Measurements from ENCODE around the gene IL18. TPM values are rescaled to one million over a fixed set of nuclear protein-coding genes. Genes with fewer than 3 reads are reported as not detected.

Gene IL18
- total and polyA plus RNA-seq, 2 of the 8 experiments (the other 6 are each of a cell fraction or from before 2014, with no cell fraction given): 0.29 to 0.84 TPM

DNA sequence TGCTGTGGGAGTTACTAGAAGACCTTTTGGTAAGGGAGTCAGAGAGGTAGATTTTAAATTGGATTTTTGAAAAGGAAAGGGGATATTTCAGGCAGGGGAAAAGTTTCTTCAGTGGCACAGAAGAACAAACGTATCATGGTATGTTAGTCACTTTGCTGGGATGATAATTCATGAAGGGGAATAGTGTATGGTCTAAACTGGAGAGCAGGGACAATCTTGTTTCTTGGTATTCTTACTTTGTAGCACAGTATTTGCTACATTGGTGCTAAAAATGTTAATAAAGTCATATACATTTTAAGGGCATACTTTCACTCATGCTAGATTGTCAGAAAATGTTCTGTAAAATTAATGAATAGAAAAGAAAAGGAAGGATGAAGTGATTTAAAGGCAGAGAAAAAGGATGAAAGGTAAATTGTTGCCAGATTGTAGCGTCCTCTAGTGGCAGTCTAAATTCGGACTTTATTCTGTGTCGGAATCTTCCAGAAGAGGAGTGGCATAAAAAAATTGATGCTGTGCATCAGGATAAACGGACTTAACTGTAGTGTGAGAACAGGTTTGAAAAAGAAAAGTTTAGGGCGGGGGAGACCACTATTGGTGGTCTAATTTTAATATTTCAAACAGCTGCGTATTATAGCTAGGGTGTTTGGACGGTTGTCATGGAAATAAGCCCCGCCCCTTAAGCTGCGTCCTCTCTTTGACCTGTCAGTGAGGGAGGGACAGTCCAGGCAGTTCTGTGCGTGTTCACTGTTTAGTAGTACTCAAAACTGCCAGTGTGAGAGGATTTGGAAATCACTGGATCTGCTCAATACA, 11.1 kb upstream of the IL18 start, which contains the start of gene BCO2 (continued):
- TF ChIP-seq, protein P1, sequence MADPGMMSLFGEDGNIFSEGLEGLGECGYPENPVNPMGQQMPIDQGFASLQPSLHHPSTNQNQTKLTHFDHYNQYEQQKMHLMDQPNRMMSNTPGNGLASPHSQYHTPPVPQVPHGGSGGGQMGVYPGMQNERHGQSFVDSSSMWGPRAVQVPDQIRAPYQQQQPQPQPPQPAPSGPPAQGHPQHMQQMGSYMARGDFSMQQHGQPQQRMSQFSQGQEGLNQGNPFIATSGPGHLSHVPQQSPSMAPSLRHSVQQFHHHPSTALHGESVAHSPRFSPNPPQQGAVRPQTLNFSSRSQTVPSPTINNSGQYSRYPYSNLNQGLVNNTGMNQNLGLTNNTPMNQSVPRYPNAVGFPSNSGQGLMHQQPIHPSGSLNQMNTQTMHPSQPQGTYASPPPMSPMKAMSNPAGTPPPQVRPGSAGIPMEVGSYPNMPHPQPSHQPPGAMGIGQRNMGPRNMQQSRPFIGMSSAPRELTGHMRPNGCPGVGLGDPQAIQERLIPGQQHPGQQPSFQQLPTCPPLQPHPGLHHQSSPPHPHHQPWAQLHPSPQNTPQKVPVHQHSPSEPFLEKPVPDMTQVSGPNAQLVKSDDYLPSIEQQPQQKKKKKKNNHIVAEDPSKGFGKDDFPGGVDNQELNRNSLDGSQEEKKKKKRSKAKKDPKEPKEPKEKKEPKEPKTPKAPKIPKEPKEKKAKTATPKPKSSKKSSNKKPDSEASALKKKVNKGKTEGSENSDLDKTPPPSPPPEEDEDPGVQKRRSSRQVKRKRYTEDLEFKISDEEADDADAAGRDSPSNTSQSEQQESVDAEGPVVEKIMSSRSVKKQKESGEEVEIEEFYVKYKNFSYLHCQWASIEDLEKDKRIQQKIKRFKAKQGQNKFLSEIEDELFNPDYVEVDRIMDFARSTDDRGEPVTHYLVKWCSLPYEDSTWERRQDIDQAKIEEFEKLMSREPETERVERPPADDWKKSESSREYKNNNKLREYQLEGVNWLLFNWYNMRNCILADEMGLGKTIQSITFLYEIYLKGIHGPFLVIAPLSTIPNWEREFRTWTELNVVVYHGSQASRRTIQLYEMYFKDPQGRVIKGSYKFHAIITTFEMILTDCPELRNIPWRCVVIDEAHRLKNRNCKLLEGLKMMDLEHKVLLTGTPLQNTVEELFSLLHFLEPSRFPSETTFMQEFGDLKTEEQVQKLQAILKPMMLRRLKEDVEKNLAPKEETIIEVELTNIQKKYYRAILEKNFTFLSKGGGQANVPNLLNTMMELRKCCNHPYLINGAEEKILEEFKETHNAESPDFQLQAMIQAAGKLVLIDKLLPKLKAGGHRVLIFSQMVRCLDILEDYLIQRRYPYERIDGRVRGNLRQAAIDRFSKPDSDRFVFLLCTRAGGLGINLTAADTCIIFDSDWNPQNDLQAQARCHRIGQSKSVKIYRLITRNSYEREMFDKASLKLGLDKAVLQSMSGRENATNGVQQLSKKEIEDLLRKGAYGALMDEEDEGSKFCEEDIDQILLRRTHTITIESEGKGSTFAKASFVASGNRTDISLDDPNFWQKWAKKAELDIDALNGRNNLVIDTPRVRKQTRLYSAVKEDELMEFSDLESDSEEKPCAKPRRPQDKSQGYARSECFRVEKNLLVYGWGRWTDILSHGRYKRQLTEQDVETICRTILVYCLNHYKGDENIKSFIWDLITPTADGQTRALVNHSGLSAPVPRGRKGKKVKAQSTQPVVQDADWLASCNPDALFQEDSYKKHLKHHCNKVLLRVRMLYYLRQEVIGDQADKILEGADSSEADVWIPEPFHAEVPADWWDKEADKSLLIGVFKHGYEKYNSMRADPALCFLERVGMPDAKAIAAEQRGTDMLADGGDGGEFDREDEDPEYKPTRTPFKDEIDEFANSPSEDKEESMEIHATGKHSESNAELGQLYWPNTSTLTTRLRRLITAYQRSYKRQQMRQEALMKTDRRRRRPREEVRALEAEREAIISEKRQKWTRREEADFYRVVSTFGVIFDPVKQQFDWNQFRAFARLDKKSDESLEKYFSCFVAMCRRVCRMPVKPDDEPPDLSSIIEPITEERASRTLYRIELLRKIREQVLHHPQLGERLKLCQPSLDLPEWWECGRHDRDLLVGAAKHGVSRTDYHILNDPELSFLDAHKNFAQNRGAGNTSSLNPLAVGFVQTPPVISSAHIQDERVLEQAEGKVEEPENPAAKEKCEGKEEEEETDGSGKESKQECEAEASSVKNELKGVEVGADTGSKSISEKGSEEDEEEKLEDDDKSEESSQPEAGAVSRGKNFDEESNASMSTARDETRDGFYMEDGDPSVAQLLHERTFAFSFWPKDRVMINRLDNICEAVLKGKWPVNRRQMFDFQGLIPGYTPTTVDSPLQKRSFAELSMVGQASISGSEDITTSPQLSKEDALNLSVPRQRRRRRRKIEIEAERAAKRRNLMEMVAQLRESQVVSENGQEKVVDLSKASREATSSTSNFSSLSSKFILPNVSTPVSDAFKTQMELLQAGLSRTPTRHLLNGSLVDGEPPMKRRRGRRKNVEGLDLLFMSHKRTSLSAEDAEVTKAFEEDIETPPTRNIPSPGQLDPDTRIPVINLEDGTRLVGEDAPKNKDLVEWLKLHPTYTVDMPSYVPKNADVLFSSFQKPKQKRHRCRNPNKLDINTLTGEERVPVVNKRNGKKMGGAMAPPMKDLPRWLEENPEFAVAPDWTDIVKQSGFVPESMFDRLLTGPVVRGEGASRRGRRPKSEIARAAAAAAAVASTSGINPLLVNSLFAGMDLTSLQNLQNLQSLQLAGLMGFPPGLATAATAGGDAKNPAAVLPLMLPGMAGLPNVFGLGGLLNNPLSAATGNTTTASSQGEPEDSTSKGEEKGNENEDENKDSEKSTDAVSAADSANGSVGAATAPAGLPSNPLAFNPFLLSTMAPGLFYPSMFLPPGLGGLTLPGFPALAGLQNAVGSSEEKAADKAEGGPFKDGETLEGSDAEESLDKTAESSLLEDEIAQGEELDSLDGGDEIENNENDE (IDR thresholded peaks at IDR 0.05; ENCODE audit: insufficient replicate concordance, low read length): no peak
- no peak for TF ChIP-seq KDM5A (IDR thresholded peaks at IDR 0.05; ENCODE audit: low read length)
- no peak for TF ChIP-seq SP4 (IDR thresholded peaks at IDR 0.05; ENCODE audit: low read length)
- peak; percentile 67 to 73 for TF ChIP-seq RAD21 (IDR thresholded peaks at IDR 0.05 in 1 of 2, conservative IDR thresholded peaks at IDR 0.05 in 1 of 2; ENCODE audit: low read depth in 2 of 2, low read length in 2 of 2)
- TF ChIP-seq CREB1 (IDR thresholded peaks at IDR 0.05): no peak
- no peak for TF ChIP-seq BACH1 (IDR thresholded peaks at IDR 0.05; ENCODE audit: low read length)
- TF ChIP-seq, protein P2, sequence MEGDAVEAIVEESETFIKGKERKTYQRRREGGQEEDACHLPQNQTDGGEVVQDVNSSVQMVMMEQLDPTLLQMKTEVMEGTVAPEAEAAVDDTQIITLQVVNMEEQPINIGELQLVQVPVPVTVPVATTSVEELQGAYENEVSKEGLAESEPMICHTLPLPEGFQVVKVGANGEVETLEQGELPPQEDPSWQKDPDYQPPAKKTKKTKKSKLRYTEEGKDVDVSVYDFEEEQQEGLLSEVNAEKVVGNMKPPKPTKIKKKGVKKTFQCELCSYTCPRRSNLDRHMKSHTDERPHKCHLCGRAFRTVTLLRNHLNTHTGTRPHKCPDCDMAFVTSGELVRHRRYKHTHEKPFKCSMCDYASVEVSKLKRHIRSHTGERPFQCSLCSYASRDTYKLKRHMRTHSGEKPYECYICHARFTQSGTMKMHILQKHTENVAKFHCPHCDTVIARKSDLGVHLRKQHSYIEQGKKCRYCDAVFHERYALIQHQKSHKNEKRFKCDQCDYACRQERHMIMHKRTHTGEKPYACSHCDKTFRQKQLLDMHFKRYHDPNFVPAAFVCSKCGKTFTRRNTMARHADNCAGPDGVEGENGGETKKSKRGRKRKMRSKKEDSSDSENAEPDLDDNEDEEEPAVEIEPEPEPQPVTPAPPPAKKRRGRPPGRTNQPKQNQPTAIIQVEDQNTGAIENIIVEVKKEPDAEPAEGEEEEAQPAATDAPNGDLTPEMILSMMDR (IDR thresholded peaks at IDR 0.05; ENCODE audit: control extremely low read depth in 1 of 3, insufficient read depth in 1 of 3, low read depth in 1 of 3, low read length in 3 of 3): peak in 2 of 3 experiments; percentile 59 to 87; a peak in 2 of 4 replicates

Data from H1 (cell line).